OCI-LY3 (cell line): Measurements from ENCODE around the gene TMEM164.
"Not testable (repeated sequence)": the region's sequence is repeated elsewhere in the genome, so short reads cannot be mapped to it uniquely, and the experiment has no call there.

Experiments used
- H2AFZ ChIP-seq: fragments of 200-600, 300-600 bp; shearing (Covaris generic); 2 replicates; pipeline ENCODE4 v1.6.0; 2014; ENCODE audit warnings: antibody characterized with exemption, low read depth, low read length
- H3K27ac ChIP-seq: fragments of 200-600, 300-600 bp; sonication (generic); 2 replicates; pipeline ENCODE4 v1.5.1; 2014; ENCODE audit warnings: mild to moderate bottlenecking, low read length, moderate library complexity, mixed read lengths
- H3K27me3 ChIP-seq: fragments of 200-600, 300-600 bp; sonication (generic); 2 replicates; pipeline ENCODE4 v1.6.1; 2014; ENCODE audit warnings: low read depth, low read length, mixed read lengths
- H3K36me3 ChIP-seq: fragments of 200-600, 300-600 bp; sonication (generic); replicated peaks from 2 replicates; pipeline ENCODE3; 2014; ENCODE audit warnings: low read depth, low read length, mixed read lengths
- H3K4me1 ChIP-seq: fragments of 300-600, 200-600 bp; sonication (generic); 2 replicates; pipeline ENCODE4 v1.6.1; 2014; ENCODE audit warnings: low read length, mixed read lengths
- H3K4me2 ChIP-seq: fragments of 200-600, 300-600 bp; sonication (generic); 2 replicates; pipeline ENCODE4 v1.6.1; 2014; ENCODE audit warnings: low read length, mixed read lengths
- H3K4me3 ChIP-seq: fragments of 300-600, 200-600 bp; sonication (generic); 2 replicates; pipeline ENCODE4 v1.5.1; 2014; ENCODE audit warnings: antibody characterized with exemption, mild to moderate bottlenecking, low read length, moderate library complexity
- H3K79me2 ChIP-seq: fragments of 300-600, 200-600 bp; shearing (Covaris generic); 2 replicates; pipeline ENCODE4 v1.6.1; 2014; ENCODE audit warnings: mild to moderate bottlenecking, low read length, mixed read lengths
- H3K9ac ChIP-seq: fragments of 300-600, 200-600 bp; shearing (Covaris generic); 2 replicates; pipeline ENCODE4 v1.6.0; 2014; ENCODE audit warnings: mild to moderate bottlenecking, low read length, moderate library complexity
- H3K9me3 ChIP-seq: fragments of 200-600, 300-600 bp; shearing (Covaris generic); 2 replicates; pipeline ENCODE4 v1.6.1; 2014; ENCODE audit warnings: low read length, mixed read lengths; ENCODE audit not compliant: insufficient read depth
- H4K20me1 ChIP-seq: fragments of 200-600, 300-600 bp; sonication (generic); 2 replicates; pipeline ENCODE4 v1.6.1; 2016; ENCODE audit warnings: low read length, mixed read lengths; ENCODE audit not compliant: insufficient read depth
- EZH2phosphoT487 ChIP-seq: fragments of 200-600 bp; shearing (Covaris generic); IDR thresholded peaks from 2 replicates; pipeline ENCODE4 v1.6.1; 2018; ENCODE audit warnings: antibody characterized with exemption, mixed run types, low read depth
- TF ChIP-seq, protein P1 (sequence below): fragments of 200-600, 300-600 bp; sonication (generic); IDR thresholded peaks from 2 replicates; pipeline ENCODE4 v1.5.1; 2014; ENCODE audit warnings: antibody characterized with exemption, low read length, low read depth

The TMEM164 gene

DNA sequence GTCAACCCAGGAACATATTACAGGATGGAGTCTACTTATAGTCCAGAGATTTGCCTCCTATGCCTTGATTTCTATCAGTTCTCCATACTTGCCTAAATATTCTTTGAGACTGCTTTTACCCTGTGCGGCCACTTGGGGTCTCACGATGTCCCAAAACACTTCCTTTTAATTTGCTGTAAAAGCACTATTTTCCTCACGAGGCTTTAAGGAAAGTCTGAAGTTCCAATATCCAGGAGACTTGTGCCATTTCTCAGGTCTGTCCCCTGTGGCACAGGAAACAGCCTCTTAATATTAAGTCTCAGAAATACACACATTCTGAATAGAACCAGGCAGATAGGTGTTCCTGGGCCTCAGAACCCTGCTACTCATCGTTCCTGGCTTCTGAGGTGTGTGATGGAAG, 142.9 kb downstream of the TMEM164 start:
- Histone ChIP-seq H3K4me2 (no peak overlapping the region), H2AFZ (no peak overlapping the region)

GRCh38 chrX:110146521-110146920, 143.6 kb downstream of the TMEM164 start:
- H3K4me1 ChIP-seq, result no peaks in the 10 kb centered on the region
- TF ChIP-seq, protein P1, sequence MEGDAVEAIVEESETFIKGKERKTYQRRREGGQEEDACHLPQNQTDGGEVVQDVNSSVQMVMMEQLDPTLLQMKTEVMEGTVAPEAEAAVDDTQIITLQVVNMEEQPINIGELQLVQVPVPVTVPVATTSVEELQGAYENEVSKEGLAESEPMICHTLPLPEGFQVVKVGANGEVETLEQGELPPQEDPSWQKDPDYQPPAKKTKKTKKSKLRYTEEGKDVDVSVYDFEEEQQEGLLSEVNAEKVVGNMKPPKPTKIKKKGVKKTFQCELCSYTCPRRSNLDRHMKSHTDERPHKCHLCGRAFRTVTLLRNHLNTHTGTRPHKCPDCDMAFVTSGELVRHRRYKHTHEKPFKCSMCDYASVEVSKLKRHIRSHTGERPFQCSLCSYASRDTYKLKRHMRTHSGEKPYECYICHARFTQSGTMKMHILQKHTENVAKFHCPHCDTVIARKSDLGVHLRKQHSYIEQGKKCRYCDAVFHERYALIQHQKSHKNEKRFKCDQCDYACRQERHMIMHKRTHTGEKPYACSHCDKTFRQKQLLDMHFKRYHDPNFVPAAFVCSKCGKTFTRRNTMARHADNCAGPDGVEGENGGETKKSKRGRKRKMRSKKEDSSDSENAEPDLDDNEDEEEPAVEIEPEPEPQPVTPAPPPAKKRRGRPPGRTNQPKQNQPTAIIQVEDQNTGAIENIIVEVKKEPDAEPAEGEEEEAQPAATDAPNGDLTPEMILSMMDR, result peak; percentile 60
- no peak for TF ChIP-seq EZH2phosphoT487
- no peak overlapping the region for H3K4me2 ChIP-seq
- H3K9me3 ChIP-seq, result no peaks in the 10 kb centered on the region
- no peaks in the 10 kb centered on the region for H4K20me1 ChIP-seq
- H3K9ac ChIP-seq, result no peak overlapping the region
- H2AFZ ChIP-seq, result no peak overlapping the region
- no peak overlapping the region for H3K27ac ChIP-seq
- no peak overlapping the region for H3K4me3 ChIP-seq
- H3K27me3 ChIP-seq, result no peaks in the 10 kb centered on the region
- H3K36me3 ChIP-seq, result no peaks in the 10 kb centered on the region
- no peaks in the 10 kb centered on the region for H3K79me2 ChIP-seq

More for the DNA sequence above, 142.9 kb downstream of the TMEM164 start:
- Histone ChIP-seq H3K27me3 (no peaks in the 10 kb centered on the region), H3K36me3 (no peaks in the 10 kb centered on the region), H3K9me3 (no peaks in the 10 kb centered on the region), H3K27ac (no peak overlapping the region), H3K79me2 (no peaks in the 10 kb centered on the region), H3K4me3 (no peak overlapping the region), H3K4me1 (no peaks in the 10 kb centered on the region), H3K9ac (no peak overlapping the region), H4K20me1 (no peaks in the 10 kb centered on the region)
- no peak for TF ChIP-seq EZH2phosphoT487
- TF ChIP-seq, protein P1, result peak; percentile 54

- Histone ChIP-seq H3K4me3 (no peak overlapping the region), H3K36me3 (no peaks in the 10 kb centered on the region), H3K4me1 (no peaks in the 10 kb centered on the region), H3K4me2 (no peak overlapping the region), H2AFZ (no peak overlapping the region), H4K20me1 (no peaks in the 10 kb centered on the region), H3K9ac (no peak overlapping the region), H3K79me2 (no peaks in the 10 kb centered on the region), H3K27me3 (no peaks in the 10 kb centered on the region), H3K9me3 (no peaks in the 10 kb centered on the region), H3K27ac (no peak overlapping the region)
- TF ChIP-seq, protein P1, result no peak
- TF ChIP-seq EZH2phosphoT487, result no peak
These were observed 150.3 kb downstream of the TMEM164 start for GRCh38 chrX:110153244-110153643.

DNA sequence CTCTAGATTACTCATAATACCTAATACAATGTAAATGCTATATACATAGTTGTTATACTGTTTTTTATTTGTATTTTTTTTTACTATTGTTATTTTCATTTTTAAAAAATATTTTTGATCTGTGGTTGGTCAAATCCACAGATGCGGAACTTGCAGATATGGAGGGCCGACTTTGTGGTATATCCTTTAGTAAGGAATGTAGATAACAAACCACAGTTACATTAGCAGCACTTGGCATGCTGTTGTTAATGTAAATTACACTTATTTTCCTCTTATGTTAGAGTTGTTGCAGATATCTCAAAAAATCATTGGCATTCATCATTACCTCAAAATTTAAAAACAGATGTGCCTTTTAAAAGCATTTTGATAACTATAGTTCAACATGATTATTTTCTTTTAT, 151.0 kb downstream of the TMEM164 start:
- H3K79me2 ChIP-seq, result no peaks in the 10 kb centered on the region
- no peaks in the 10 kb centered on the region for H3K36me3 ChIP-seq
- H3K9ac ChIP-seq, result no peak overlapping the region
- no peaks in the 10 kb centered on the region for H4K20me1 ChIP-seq
- H3K4me3 ChIP-seq, result no peak overlapping the region
- no peak overlapping the region for H3K4me2 ChIP-seq
- H2AFZ ChIP-seq, result no peak overlapping the region
- H3K4me1 ChIP-seq, result peaks cover 4% of the 10 kb centered on the region
- no peak for TF ChIP-seq EZH2phosphoT487
- no peaks in the 10 kb centered on the region for H3K9me3 ChIP-seq
- H3K27ac ChIP-seq, result no peak overlapping the region
- no peaks in the 10 kb centered on the region for H3K27me3 ChIP-seq

GRCh38 chrX:110154328-110154727, 151.4 kb downstream of the TMEM164 start:
- not testable (repeated sequence) for H3K9me3 ChIP-seq, H3K27me3 ChIP-seq, H3K9ac ChIP-seq, H3K36me3 ChIP-seq, H2AFZ ChIP-seq, H3K27ac ChIP-seq, H4K20me1 ChIP-seq, H3K4me1 ChIP-seq, H3K4me2 ChIP-seq, H3K79me2 ChIP-seq, H3K4me3 ChIP-seq
